Measurements from ENCODE around the gene BBIP1.

DNA sequence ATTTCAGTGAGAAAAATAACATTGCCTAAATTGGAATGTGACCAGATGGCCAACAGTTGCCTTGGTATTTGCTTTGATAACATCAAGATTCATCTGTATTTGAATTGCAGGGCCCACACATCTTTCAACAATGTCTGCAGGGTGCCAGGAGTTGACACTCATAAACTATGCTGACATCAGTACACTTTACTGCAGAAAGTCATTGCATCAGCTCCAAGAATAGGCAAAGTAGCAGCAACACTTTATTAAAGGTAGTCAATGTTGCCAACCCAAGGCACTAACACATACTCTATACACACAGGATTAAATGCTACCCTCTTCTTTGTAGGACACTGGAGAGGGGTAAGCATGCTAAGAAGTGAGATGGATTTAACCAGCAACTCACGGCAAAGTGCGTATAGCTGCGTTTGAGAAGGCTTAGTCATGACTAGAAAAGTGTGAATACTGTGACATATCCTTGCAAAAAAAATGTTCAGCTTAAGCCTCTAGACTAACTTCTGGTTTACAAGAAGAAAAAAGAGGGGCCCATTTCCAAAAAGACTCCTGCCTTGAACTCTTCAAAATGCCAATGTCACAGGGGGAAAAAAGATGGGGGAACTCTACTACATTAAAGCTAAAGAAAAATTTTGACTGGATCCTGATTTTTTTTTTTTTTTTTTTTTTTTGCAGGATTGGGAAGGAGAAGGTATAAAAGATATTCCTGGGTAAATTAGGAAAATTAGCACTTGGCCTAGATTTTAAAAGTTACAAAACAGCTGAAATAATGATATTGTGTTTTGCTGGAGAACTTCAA, 2.2 kb downstream of the BBIP1 start:
- TF ChIP-seq GATA3 (IDR thresholded peaks at IDR 0.05; ENCODE audit: low read depth, low read length), result no peak
- TF ChIP-seq GATA2 (IDR thresholded peaks at IDR 0.05; ENCODE audit: low read depth, low read length), result peak; percentile 22; the same call in 1 of the 2 replicates

Measured in SH-SY5Y (cell line).